GM21423 (cell line): Measurements from ENCODE around the gene PIWIL4.
A peak's percentile ranks its signal among the peaks of the same experiment; 100 is the strongest.

Source experiments
- ATAC-seq: cut with Tn5 transposase; IDR thresholded peaks from one replicate; pipeline ENCODE4 v1.9.1; 2021; ENCODE audit warnings: mild to moderate bottlenecking, moderate library complexity; ENCODE audit not compliant: unreplicated experiment

PIWIL4 gene

GRCh38 chr11:94567181-94567670 lies at the start of gene PIWIL4:
TSS of gene PIWIL4 (plus strand) at chr11:94567368. CDS start at chr11:94567519, 151 bp downstream.
- no peak for ATAC-seq

GRCh38 chr11:94518300-94518699 lies 48.9 kb upstream of the PIWIL4 start:
- no peak for ATAC-seq

GRCh38 chr11:94519478-94520084 lies 47.6 kb upstream of the PIWIL4 start:
- peak; percentile 53 for ATAC-seq

- ATAC-seq, result no peak
Measured at GRCh38 chr11:94521684-94522083, 45.5 kb upstream of the PIWIL4 start.

- ATAC-seq, result no peak
Measured at GRCh38 chr11:94524341-94524740, 42.8 kb upstream of the PIWIL4 start.

GRCh38 chr11:94525546-94526324 lies 41.4 kb upstream of the PIWIL4 start:
- ATAC-seq, result no peak

- ATAC-seq, result no peak
Measured at GRCh38 chr11:94526645-94527438, 40.3 kb upstream of the PIWIL4 start.

- ATAC-seq, result no peak
Measured at GRCh38 chr11:94528551-94528950, 38.6 kb upstream of the PIWIL4 start.

GRCh38 chr11:94532211-94532610 lies 35.0 kb upstream of the PIWIL4 start:
- ATAC-seq, result no peak

- no peak for ATAC-seq
Measured at GRCh38 chr11:94533206-94533605, 34.0 kb upstream of the PIWIL4 start.

GRCh38 chr11:94533696-94534630 lies 33.2 kb upstream of the PIWIL4 start:
- ATAC-seq, result no peak

GRCh38 chr11:94536386-94536785 lies 30.8 kb upstream of the PIWIL4 start:
- ATAC-seq, result no peak

- no peak for ATAC-seq
Measured at GRCh38 chr11:94537031-94537600, 30.1 kb upstream of the PIWIL4 start.

GRCh38 chr11:94539420-94539819 lies 27.7 kb upstream of the PIWIL4 start:
- no peak for ATAC-seq

GRCh38 chr11:94543695-94544645 lies 23.2 kb upstream of the PIWIL4 start, which contains the start of gene FUT4:
TSS of gene FUT4 (plus strand) at chr11:94543921. CDS start at chr11:94544134, 213 bp downstream.
- ATAC-seq, result peak; percentile 86

GRCh38 chr11:94544646-94545263 lies 22.4 kb upstream of the PIWIL4 start:
- ATAC-seq, result peak; percentile 5

GRCh38 chr11:94545264-94546161 lies 21.7 kb upstream of the PIWIL4 start:
- ATAC-seq, result no peak

GRCh38 chr11:94546162-94546470 lies 21.1 kb upstream of the PIWIL4 start:
- ATAC-seq, result no peak
